Measurements from ENCODE around the gene GNL1.

GRCh38 chr6:30560930-30561329 lies 4.6 kb upstream of the GNL1 start:
- TF ChIP-seq CTCF (optimal IDR thresholded peaks at IDR 0.05 in 1 of 3, IDR thresholded peaks at IDR 0.05 in 1 of 3, conservative IDR thresholded peaks at IDR 0.05 in 1 of 3; ENCODE audit: extremely low read depth in 1 of 3, insufficient read depth in 2 of 3, low read length in 3 of 3) (no peak), EZH2 (IDR thresholded peaks at IDR 0.05; ENCODE audit: low read length) (no peak)
